Stimulated activated CD4-positive, alpha-beta T cell treated with anti-CD3 and anti-CD28 coated beads, Interleukin-2, amount 100 ng/mL, for 4 hours (primary cell): ENCODE measurements around the gene CLSTN3.
A peak's percentile ranks its signal among the peaks of the same experiment; 100 is the strongest.

Source experiments
- DNase-seq: peaks from one replicate; pipeline ENCODE4 v3.0.0-alpha.2; 2020; ENCODE audit warnings: low read depth

CLSTN3 gene

GRCh38 chr12:7125632-7126227, 4.4 kb upstream of the CLSTN3 start:
- DNase-seq: no peak

- DNase-seq: no peak
Observed at GRCh38 chr12:7127916-7128626, 2.1 kb upstream of the CLSTN3 start.

GRCh38 chr12:7128681-7129286, 1.4 kb upstream of the CLSTN3 start, which contains the start of gene RBP5:
RBP5 (minus strand) TSS chr12:7128889; CDS start chr12:7128775, 114 bp downstream.
- DNase-seq: no peak

- no peak for DNase-seq
Observed at GRCh38 chr12:7129287-7129871, 792 bp upstream of the CLSTN3 start.

- peak; percentile 22 for DNase-seq
Observed at GRCh38 chr12:7130701-7131501, 730 bp downstream of the CLSTN3 start.

- no peak for DNase-seq
Observed at GRCh38 chr12:7131502-7131866, 1.3 kb downstream of the CLSTN3 start.

GRCh38 chr12:7134396-7135166, 4.4 kb downstream of the CLSTN3 start:
- no peak for DNase-seq

- DNase-seq: no peak
Observed at GRCh38 chr12:7136071-7136470, 5.9 kb downstream of the CLSTN3 start.

- no peak for DNase-seq
Observed at GRCh38 chr12:7136676-7137075, 6.5 kb downstream of the CLSTN3 start.

- DNase-seq: no peak
Observed at GRCh38 chr12:7137908-7138307, 7.7 kb downstream of the CLSTN3 start.

- DNase-seq: no peak
Observed at GRCh38 chr12:7139200-7139599, 9.0 kb downstream of the CLSTN3 start.

GRCh38 chr12:7141351-7142005, 11.3 kb downstream of the CLSTN3 start:
- DNase-seq: no peak

- peak; percentile 46 for DNase-seq
Observed at GRCh38 chr12:7142056-7142644, 12.0 kb downstream of the CLSTN3 start.

- DNase-seq: no peak
Observed at GRCh38 chr12:7142809-7143465, 12.8 kb downstream of the CLSTN3 start.

- no peak for DNase-seq
Observed at GRCh38 chr12:7143564-7143963, 13.4 kb downstream of the CLSTN3 start.

- no peak for DNase-seq
Observed at GRCh38 chr12:7144414-7145120, 14.4 kb downstream of the CLSTN3 start.

- DNase-seq: no peak
Observed at GRCh38 chr12:7145671-7146070, 15.5 kb downstream of the CLSTN3 start.

- no peak for DNase-seq
Observed at GRCh38 chr12:7146228-7146627, 16.1 kb downstream of the CLSTN3 start.

- DNase-seq: no peak
Observed at GRCh38 chr12:7146906-7147305, 16.7 kb downstream of the CLSTN3 start.
